Sigmoid colon (tissue), 4 donors: Measurements from ENCODE around the gene SLC8A1.

ENCODE experiments used
- CTCF ChIP-seq, 4 experiments: fragments of 450-650 bp in 3 of 4; fragments of 200-600 bp in 1 of 4; IDR thresholded peaks; one replicate each; pipeline ENCODE4 v1.5.1; 2016 to 2019; ENCODE audit warnings: antibody characterized with exemption in 4 of 4, mild to moderate bottlenecking in 3 of 4, moderate library complexity in 2 of 4
- EP300 ChIP-seq, 4 donors: sonication (generic); formaldehyde crosslinking; IDR thresholded peaks; one replicate each; pipeline ENCODE4 v1.6.1; 2017; ENCODE audit warnings: antibody characterized with exemption in 4 of 4
- POLR2A ChIP-seq, 2 donors: fragments of 450-650 bp; IDR thresholded peaks; one replicate each; pipeline ENCODE4 v1.6.1; 2016; ENCODE audit warnings: antibody characterized with exemption in 2 of 2, mild to moderate bottlenecking in 2 of 2, moderate library complexity in 2 of 2
- POLR2AphosphoS5 ChIP-seq, 4 donors: sonication (generic); formaldehyde crosslinking; IDR thresholded peaks; one replicate each; pipeline ENCODE4 v1.6.1; 2017; ENCODE audit warnings: antibody characterized with exemption in 4 of 4

GRCh38 chr2:40160751-40161218, 291.1 kb downstream of the SLC8A1 start:
- peak in 2 of 4 donors; percentile 19 for TF ChIP-seq POLR2AphosphoS5 (IDR thresholded peaks at IDR 0.05)
- TF ChIP-seq CTCF (IDR thresholded peaks at IDR 0.05) = no peak
- TF ChIP-seq POLR2A (IDR thresholded peaks at IDR 0.05) = no peak
- TF ChIP-seq EP300 (IDR thresholded peaks at IDR 0.05) = no peak
